ENCODE measurements around the gene RETREG3.

RETREG3 gene

DNA sequence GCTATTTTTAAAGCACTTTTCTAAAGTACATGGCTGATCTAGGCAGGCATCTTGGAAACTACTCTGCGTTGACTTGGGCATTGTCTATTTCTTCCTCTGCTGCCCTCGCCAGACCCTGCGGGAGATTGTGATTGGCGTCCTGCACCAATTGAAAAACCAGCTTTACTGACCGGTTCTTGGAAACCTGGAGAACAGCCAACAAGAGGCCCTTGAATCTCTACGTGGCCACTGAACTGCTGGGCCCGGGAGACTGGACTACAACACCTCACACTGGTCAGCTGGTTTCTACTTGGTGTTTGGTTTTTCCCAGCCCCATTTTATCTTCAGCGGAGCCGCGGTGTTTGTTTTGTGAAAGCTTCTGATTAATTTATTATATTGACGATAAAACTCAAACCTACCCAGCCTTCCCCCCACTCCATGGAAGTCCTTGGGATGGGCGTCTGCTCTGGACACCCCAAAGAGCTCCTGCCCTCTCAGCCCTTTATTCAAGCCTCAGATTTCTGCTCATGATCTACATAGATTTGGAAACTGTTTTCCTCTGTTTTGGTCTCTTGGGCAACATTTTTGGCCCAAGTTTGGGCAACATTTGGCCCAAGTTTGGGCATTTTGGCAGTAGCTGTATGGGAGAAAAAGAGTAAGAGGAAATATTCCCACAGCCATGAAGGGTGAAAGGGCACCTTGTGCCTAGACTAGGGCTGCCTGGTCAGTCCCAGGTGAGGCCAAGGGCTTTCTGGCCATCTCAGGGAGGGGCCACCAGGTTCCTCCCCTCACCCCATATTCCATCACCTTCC lies 37.5 kb downstream of the RETREG3 start:
- no peaks in the 10 kb centered on the region for H3K27me3 ChIP-seq
- H3K9me3 ChIP-seq, result no peaks in the 10 kb centered on the region
- H3K4me3 ChIP-seq (ENCODE audit: low read depth in 1 of 2, low read length in 1 of 2), result no peak overlapping the region
- H3K36me3 ChIP-seq, result peaks cover 74% of the 10 kb centered on the region
- TF ChIP-seq, protein P1, sequence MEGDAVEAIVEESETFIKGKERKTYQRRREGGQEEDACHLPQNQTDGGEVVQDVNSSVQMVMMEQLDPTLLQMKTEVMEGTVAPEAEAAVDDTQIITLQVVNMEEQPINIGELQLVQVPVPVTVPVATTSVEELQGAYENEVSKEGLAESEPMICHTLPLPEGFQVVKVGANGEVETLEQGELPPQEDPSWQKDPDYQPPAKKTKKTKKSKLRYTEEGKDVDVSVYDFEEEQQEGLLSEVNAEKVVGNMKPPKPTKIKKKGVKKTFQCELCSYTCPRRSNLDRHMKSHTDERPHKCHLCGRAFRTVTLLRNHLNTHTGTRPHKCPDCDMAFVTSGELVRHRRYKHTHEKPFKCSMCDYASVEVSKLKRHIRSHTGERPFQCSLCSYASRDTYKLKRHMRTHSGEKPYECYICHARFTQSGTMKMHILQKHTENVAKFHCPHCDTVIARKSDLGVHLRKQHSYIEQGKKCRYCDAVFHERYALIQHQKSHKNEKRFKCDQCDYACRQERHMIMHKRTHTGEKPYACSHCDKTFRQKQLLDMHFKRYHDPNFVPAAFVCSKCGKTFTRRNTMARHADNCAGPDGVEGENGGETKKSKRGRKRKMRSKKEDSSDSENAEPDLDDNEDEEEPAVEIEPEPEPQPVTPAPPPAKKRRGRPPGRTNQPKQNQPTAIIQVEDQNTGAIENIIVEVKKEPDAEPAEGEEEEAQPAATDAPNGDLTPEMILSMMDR (IDR thresholded peaks at IDR 0.05), result no peak
- H3K27ac ChIP-seq, result no peak overlapping the region
- H3K4me1 ChIP-seq (ENCODE audit: control insufficient read depth in 1 of 2, insufficient read depth in 1 of 2, low read depth in 1 of 2, low read length in 1 of 2), result peaks cover 34 to 41% of the 10 kb centered on the region in 2 experiments

DNA sequence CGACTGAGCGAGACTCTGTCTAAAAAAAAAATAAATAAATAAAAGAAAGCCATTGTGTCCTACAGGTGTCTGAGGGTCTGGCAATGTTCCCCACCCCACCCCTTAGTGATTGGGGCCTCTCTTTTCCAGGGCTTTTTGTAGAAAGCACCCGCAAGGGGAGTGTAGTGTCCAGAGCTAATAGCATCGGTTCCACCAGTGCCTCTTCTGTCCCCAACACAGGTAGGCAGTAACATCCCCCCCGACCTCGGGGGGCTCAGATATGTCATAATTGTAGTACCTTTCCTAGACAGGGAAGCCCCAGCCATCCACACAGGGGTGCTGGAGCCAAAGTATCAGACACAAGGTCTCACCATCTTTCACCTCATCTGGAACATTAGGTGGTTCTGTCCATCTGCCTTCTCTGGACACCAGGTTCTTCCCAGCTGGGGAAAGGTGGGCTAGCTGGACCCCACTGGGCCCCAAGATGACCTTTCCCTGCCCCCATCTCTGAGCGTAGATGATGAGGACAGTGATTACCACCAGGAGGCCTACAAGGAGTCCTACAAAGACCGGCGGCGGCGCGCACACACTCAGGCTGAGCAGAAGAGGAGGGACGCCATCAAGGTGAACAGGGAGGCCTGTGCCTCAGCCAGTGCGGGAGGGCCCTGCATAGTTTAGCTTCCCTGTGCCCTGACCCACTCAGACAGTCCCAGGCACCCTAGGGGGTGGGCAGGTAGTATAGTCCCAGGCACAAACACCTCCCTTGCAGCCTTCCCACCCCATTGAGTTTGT lies 40.6 kb downstream of the RETREG3 start:
- Histone ChIP-seq H3K27me3 (no peaks in the 10 kb centered on the region), H3K4me1 (ENCODE audit: control insufficient read depth in 1 of 2, insufficient read depth in 1 of 2, low read depth in 1 of 2, low read length in 1 of 2) (peaks cover 43 to 48% of the 10 kb centered on the region in 2 experiments), H3K36me3 (peaks cover 81% of the 10 kb centered on the region), H3K9me3 (no peaks in the 10 kb centered on the region), H3K4me3 (ENCODE audit: low read depth in 1 of 2, low read length in 1 of 2) (peak overlapping the region in 1 of 2 experiments; percentile 95), H3K27ac (peak overlapping the region; percentile 97)
- TF ChIP-seq, protein P1 (IDR thresholded peaks at IDR 0.05), result no peak

DNA sequence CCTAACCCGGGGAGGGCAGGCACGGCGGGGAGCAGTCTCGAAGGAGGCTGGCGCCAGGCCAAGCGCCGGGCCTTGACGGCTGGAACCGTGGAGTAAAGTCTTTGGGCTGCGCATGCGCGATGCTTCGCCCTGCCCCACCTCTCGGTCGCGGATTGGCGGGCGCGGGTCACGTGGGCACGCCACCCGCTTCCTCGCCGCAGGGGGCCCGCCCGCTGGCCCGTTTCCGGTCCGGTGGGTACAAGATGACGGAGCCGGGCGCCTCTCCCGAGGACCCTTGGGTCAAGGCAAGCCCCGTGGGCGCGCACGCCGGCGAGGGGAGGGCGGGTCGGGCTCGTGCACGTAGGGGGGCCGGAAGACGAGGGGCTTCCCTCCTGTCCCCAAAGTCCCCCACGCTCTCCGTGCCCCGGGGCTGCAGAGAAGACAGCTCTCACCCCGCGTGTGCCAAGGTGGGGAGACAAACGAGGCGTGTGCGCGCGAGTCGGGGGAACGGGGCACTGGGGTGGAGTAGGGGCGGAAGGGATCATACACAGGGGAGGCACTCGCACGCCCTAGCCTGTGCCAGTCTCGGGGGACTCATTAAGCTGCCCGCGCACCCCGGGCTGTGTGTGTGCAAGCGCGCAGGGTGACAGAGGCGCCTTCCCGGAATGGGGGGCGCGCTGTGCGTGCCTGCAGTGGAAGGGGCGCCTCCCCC lies 42.1 kb downstream of the RETREG3 start, which contains the start of gene MLX:
Gene MLX, plus strand, starts transcription at position 218 of the 691 bp plus-strand sequence. Its CDS starts 25 bp downstream, at position 243.
- Histone ChIP-seq H3K4me3 (ENCODE audit: low read depth in 1 of 2, low read length in 1 of 2) (peak within 1 kb of the TSS; percentile 83 to 95), H3K4me1 (ENCODE audit: control insufficient read depth in 1 of 2, insufficient read depth in 1 of 2, low read depth in 1 of 2, low read length in 1 of 2) (peaks cover 47 to 55% of the 10 kb centered on the region in 2 experiments), H3K27me3 (no peaks in the 10 kb centered on the region), H3K27ac (peak within 1 kb of the TSS; percentile 97), H3K36me3 (peaks cover 66% of the 10 kb centered on the region), H3K9me3 (no peaks in the 10 kb centered on the region)
- TF ChIP-seq, protein P1 (IDR thresholded peaks at IDR 0.05), result no peak

DNA sequence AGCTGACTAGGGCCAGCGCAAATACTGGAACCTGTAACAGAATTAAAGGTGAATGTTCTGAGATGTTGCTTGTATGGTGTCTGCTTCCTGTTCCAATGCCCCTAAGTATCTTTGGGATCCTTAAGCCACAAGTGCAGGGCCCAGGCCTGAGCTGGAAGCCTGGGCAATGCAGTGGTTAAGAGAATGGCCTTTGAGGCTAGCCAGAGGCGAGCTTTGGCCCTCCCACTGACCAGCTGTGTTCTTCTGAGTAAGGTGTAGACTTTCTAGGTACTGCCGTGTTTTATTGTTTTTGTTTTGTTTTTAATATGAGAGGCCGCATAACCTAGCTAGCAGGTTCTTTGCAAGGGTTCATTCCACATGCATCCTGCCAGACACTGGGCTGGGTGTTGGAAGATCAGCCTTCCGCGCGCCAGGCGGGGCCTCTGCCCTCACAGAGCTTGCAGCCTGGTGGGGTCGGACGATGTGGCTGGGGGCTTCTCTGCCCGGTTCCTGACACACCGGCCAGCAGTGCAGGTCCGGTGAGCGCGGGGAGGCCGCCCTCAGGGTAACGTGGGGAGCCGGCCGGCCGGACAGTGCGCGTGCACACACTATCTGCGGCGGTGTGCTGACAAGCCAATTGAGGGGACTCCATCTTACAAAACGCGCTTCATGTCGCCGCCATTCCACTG lies 42.8 kb downstream of the RETREG3 start:
- Histone ChIP-seq H3K27ac (peak overlapping the region; percentile 97), H3K9me3 (no peaks in the 10 kb centered on the region), H3K4me1 (ENCODE audit: control insufficient read depth in 1 of 2, insufficient read depth in 1 of 2, low read depth in 1 of 2, low read length in 1 of 2) (peaks cover 52 to 58% of the 10 kb centered on the region in 2 experiments), H3K27me3 (no peaks in the 10 kb centered on the region), H3K4me3 (ENCODE audit: low read depth in 1 of 2, low read length in 1 of 2) (peak overlapping the region; percentile 83 to 95), H3K36me3 (peaks cover 60% of the 10 kb centered on the region)
- TF ChIP-seq, protein P1 (IDR thresholded peaks at IDR 0.05), result no peak
